ENCODE results near the gene GPSM1.

- no peak for TF ChIP-seq ZFX (IDR thresholded peaks at IDR 0.05; ENCODE audit: borderline replicate concordance)
- no peak for TF ChIP-seq CTCF (IDR thresholded peaks at IDR 0.05)
These were observed 36.8 kb upstream of the GPSM1 start for GRCh38 chr9:136290508-136291000.

Measured in 22Rv1 (cell line).